RWPE2 (cell line): Measurements from ENCODE around the gene ADTRP.

Source experiments
- ATAC-seq: fragments of 200-7000 bp; cut with Tn5 transposase; 3 replicates; pipeline ENCODE4 v1.9.1; 2021; ENCODE audit warnings: low read depth
- DNase-seq: peaks from one replicate; pipeline ENCODE4 v3.0.0-alpha.2; 2020; ENCODE audit warnings: low spot score
- H3K27ac ChIP-seq: fragments of 450-650 bp; 2 replicates; pipeline ENCODE4 v1.5.1; 2017; ENCODE audit warnings: mild to moderate bottlenecking; ENCODE audit not compliant: poor library complexity, severe bottlenecking
- H3K27me3 ChIP-seq: fragments of 250-450 bp; sonication (Bioruptor Pico); 2 replicates; pipeline ENCODE4 v1.5.1; 2021; ENCODE audit warnings: mild to moderate bottlenecking, moderate library complexity; ENCODE audit not compliant: insufficient read depth, poor library complexity, severe bottlenecking
- H3K36me3 ChIP-seq: fragments of 250-450 bp; sonication (Bioruptor Pico); 2 replicates; pipeline ENCODE4 v1.5.1; 2020; ENCODE audit warnings: low read depth, mild to moderate bottlenecking, moderate library complexity
- H3K4me1 ChIP-seq: fragments of 250-450 bp; sonication (Bioruptor Pico); 2 replicates; pipeline ENCODE4 v1.5.1; 2021; ENCODE audit warnings: mild to moderate bottlenecking, moderate library complexity; ENCODE audit not compliant: insufficient read depth, poor library complexity, severe bottlenecking
- H3K4me3 ChIP-seq: fragments of 250-450 bp; sonication (Bioruptor Pico); 2 replicates; pipeline ENCODE4 v1.5.1; 2021; ENCODE audit warnings: mild to moderate bottlenecking, moderate library complexity; ENCODE audit not compliant: severe bottlenecking
- H3K9me3 ChIP-seq: fragments of 250-450 bp; sonication (Bioruptor Pico); 2 replicates; pipeline ENCODE4 v1.5.1; 2021; ENCODE audit warnings: mild to moderate bottlenecking, moderate library complexity; ENCODE audit not compliant: severe bottlenecking
- TF ChIP-seq, protein P1 (sequence below): fragments of 450-650 bp; IDR thresholded peaks from one replicate; pipeline ENCODE4 v1.5.1; 2017; ENCODE audit warnings: mild to moderate bottlenecking, moderate library complexity; ENCODE audit not compliant: poor library complexity, severe bottlenecking

Gene ADTRP

DNA sequence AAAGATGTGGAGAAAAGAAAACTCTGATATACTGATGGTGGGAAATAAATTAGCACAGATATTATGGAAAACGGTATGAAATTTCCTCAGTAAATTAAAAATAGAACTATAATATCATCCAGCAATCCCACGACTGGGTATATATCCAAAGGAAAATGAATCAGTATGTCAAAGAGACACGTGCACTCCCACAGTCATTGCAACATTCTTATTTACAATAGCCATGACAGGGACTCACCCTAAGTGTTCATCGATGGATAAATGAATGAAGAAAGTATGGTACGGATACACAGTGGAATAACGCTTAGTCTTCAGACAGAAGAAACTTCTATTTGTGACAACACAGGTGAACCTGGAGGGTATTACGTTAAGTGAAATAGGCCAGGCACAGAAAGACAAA is 5.7 kb upstream of the ADTRP start:
- H3K4me3 ChIP-seq = no peak overlapping the region
- H3K27ac ChIP-seq = no peak overlapping the region
- H3K36me3 ChIP-seq = no peaks in the 10 kb centered on the region
- TF ChIP-seq, protein P1, sequence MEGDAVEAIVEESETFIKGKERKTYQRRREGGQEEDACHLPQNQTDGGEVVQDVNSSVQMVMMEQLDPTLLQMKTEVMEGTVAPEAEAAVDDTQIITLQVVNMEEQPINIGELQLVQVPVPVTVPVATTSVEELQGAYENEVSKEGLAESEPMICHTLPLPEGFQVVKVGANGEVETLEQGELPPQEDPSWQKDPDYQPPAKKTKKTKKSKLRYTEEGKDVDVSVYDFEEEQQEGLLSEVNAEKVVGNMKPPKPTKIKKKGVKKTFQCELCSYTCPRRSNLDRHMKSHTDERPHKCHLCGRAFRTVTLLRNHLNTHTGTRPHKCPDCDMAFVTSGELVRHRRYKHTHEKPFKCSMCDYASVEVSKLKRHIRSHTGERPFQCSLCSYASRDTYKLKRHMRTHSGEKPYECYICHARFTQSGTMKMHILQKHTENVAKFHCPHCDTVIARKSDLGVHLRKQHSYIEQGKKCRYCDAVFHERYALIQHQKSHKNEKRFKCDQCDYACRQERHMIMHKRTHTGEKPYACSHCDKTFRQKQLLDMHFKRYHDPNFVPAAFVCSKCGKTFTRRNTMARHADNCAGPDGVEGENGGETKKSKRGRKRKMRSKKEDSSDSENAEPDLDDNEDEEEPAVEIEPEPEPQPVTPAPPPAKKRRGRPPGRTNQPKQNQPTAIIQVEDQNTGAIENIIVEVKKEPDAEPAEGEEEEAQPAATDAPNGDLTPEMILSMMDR = no peak
- H3K9me3 ChIP-seq = no peaks in the 10 kb centered on the region
- DNase-seq (no peak), ATAC-seq (no peak)
- H3K27me3 ChIP-seq = no peaks in the 10 kb centered on the region
- no peaks in the 10 kb centered on the region for H3K4me1 ChIP-seq

DNA sequence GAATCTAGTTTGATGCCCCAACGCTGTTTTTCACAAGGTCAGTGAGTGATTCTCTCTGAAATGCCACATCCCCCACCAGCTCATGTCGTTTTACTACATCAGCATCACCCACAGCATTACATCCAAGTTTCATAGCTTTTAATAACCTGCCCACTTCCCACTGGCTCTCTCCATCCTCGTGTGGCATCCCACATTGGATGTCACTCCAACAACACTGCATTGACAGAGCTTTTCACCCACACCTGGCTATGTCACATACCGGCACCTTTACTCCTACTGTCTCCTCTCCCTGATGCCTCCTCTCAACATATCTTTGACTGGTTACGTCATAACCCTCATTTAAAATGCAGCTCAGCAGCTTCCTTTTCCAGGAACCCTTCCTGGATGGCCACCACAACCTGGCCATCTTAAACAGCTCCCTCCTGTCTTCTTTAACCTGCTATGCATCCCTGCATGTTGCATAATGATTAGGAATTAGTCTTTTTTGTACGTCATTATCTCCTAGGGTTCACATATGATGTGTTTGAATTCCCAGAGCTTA is 5.0 kb upstream of the ADTRP start:
- Histone ChIP-seq H3K27ac (no peak overlapping the region), H3K9me3 (no peaks in the 10 kb centered on the region), H3K4me3 (no peak overlapping the region), H3K36me3 (no peaks in the 10 kb centered on the region), H3K4me1 (no peaks in the 10 kb centered on the region), H3K27me3 (no peaks in the 10 kb centered on the region)
- ATAC-seq = no peak
- TF ChIP-seq, protein P1 = no peak
- DNase-seq = no peak

DNA sequence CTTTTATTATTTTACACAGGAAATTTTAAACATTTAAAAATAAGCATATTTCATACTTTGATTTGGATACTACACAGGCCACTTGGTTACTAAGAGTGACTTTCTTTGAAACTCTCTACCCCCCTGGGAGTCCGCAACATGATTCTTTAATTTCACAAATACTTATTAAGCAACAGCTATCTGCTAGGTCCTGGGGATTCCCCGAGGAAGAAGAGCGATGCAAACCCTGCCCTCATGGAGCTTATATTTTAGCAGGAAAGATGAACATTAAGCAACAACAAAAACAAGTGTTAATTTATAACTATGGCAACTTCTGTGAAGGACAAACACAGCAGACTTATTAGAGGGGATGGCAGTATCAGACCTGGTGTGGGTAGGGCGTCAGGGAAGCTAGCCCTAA is 3.9 kb upstream of the ADTRP start:
- no peaks in the 10 kb centered on the region for H3K9me3 ChIP-seq
- no peaks in the 10 kb centered on the region for H3K27me3 ChIP-seq
- no peak overlapping the region for H3K4me3 ChIP-seq
- no peak for ATAC-seq
- H3K36me3 ChIP-seq = no peaks in the 10 kb centered on the region
- no peak for DNase-seq
- no peaks in the 10 kb centered on the region for H3K4me1 ChIP-seq
- TF ChIP-seq, protein P1 = no peak
- no peak overlapping the region for H3K27ac ChIP-seq

DNA sequence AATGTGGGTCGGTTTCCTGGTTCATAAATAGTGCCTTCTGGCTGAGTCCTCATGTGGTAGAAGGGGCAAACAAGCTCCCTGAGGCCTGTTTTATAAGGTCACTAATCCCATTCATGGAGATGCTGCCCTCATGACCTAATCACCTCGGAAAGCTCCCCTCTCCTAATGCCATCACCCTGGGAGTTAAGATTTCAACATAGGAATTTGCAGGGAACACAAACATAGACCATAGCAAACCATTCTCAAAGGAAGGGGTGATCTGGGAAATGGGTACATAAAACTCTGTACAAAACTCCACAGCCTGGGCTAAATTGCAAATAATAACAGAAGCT is 1.5 kb upstream of the ADTRP start:
- ATAC-seq = no peak
- Histone ChIP-seq H3K27ac (no peak overlapping the region), H3K4me3 (no peak overlapping the region), H3K36me3 (no peaks in the 10 kb centered on the region), H3K4me1 (no peaks in the 10 kb centered on the region), H3K9me3 (no peaks in the 10 kb centered on the region), H3K27me3 (no peaks in the 10 kb centered on the region)
- DNase-seq = no peak
- TF ChIP-seq, protein P1 = no peak

DNA sequence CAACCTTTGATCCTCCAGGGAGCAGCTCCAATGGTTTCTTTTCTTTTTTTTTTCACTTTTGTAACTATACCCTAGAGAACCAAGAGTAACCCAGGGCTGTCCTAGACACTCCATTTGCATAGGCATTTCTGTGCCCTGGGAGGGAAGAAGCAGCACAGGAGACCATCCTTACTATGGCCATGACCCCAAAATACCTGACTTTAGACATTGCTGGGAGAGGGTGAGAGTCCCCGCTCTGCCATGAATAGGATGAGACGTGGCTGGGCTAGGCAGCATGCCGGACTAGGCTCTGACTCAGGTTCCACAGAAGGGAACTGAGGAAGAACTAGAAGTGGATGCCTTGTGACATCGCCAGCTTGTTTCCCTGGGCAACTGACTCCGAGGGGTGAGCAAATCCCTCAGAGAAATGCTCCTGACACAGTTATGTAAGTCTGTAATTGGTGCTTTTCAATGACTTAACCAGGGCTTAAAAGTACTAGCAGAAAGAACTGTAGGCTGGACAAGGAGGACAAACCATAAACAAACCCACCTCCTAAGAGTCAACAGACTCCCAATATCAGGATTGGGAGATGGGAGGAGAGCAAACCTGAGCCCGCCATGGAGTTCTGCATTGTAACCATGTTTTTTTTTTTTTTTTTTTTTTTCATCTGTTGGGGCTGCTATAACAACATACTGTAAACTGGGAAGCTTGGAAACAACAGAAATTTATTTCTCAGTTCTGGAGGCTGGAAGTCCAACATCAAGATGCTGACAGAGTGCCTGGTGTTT is 910 bp upstream of the ADTRP start:
- DNase-seq = no peak
- no peak overlapping the region for H3K27ac ChIP-seq
- no peaks in the 10 kb centered on the region for H3K9me3 ChIP-seq
- no peaks in the 10 kb centered on the region for H3K4me1 ChIP-seq
- TF ChIP-seq, protein P1 = no peak
- H3K36me3 ChIP-seq = no peaks in the 10 kb centered on the region
- no peak overlapping the region for H3K4me3 ChIP-seq
- no peak for ATAC-seq
- no peaks in the 10 kb centered on the region for H3K27me3 ChIP-seq
